Measurements from ENCODE around the gene KIAA0825. TPM values are rescaled to one million over a fixed set of nuclear protein-coding genes. Genes with fewer than 3 reads are reported as not detected.

Gene KIAA0825
- polyA plus RNA-seq, 1 donor from 2014 or later: 5.1 TPM

DNA sequence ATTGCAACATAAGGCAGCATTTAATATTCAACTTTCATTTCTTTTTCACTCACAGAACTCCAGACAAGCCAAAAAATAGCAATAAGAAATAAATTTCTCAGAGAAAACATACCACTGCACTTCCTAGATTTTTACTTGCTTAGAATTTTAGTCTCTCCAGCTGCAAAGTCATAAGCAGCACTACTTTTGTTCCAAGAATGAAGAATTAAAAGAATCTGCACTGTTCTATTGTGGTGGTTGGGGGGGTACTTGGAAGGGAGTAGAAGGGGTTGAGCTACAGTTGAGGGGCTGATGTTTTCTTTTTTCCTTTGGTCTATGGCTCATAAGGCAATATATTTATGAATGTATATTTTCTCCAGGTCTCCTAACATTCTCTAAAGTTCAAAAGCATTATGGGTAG is 144.5 kb downstream of the KIAA0825 start:
- no peaks in the 10 kb centered on the region for H3K36me3 ChIP-seq (ENCODE audit: insufficient read depth, low read length)
- no peaks in the 10 kb centered on the region for H3K9me2 ChIP-seq (ENCODE audit: insufficient read depth, low read length)
- H3K9me3 ChIP-seq (ENCODE audit: low read length): no peaks in the 10 kb centered on the region
- no peak overlapping the region for H3K4me2 ChIP-seq (ENCODE audit: low read length)
- TF ChIP-seq, protein P1, sequence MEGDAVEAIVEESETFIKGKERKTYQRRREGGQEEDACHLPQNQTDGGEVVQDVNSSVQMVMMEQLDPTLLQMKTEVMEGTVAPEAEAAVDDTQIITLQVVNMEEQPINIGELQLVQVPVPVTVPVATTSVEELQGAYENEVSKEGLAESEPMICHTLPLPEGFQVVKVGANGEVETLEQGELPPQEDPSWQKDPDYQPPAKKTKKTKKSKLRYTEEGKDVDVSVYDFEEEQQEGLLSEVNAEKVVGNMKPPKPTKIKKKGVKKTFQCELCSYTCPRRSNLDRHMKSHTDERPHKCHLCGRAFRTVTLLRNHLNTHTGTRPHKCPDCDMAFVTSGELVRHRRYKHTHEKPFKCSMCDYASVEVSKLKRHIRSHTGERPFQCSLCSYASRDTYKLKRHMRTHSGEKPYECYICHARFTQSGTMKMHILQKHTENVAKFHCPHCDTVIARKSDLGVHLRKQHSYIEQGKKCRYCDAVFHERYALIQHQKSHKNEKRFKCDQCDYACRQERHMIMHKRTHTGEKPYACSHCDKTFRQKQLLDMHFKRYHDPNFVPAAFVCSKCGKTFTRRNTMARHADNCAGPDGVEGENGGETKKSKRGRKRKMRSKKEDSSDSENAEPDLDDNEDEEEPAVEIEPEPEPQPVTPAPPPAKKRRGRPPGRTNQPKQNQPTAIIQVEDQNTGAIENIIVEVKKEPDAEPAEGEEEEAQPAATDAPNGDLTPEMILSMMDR (IDR thresholded peaks at IDR 0.05; ENCODE audit: poor library complexity, severe bottlenecking): no peak
- no peak for TF ChIP-seq RAD21 (conservative IDR thresholded peaks at IDR 0.05)
- TF ChIP-seq, protein P2, sequence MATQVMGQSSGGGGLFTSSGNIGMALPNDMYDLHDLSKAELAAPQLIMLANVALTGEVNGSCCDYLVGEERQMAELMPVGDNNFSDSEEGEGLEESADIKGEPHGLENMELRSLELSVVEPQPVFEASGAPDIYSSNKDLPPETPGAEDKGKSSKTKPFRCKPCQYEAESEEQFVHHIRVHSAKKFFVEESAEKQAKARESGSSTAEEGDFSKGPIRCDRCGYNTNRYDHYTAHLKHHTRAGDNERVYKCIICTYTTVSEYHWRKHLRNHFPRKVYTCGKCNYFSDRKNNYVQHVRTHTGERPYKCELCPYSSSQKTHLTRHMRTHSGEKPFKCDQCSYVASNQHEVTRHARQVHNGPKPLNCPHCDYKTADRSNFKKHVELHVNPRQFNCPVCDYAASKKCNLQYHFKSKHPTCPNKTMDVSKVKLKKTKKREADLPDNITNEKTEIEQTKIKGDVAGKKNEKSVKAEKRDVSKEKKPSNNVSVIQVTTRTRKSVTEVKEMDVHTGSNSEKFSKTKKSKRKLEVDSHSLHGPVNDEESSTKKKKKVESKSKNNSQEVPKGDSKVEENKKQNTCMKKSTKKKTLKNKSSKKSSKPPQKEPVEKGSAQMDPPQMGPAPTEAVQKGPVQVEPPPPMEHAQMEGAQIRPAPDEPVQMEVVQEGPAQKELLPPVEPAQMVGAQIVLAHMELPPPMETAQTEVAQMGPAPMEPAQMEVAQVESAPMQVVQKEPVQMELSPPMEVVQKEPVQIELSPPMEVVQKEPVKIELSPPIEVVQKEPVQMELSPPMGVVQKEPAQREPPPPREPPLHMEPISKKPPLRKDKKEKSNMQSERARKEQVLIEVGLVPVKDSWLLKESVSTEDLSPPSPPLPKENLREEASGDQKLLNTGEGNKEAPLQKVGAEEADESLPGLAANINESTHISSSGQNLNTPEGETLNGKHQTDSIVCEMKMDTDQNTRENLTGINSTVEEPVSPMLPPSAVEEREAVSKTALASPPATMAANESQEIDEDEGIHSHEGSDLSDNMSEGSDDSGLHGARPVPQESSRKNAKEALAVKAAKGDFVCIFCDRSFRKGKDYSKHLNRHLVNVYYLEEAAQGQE (IDR thresholded peaks at IDR 0.05; ENCODE audit: borderline replicate concordance): no peak
- TF ChIP-seq MXI1 (conservative IDR thresholded peaks at IDR 0.05; ENCODE audit: poor library complexity, severe bottlenecking): no peak
- no peak for TF ChIP-seq TAF1 (IDR thresholded peaks at IDR 0.05; ENCODE audit: low read depth)
- no peak for TF ChIP-seq EP300 (conservative IDR thresholded peaks at IDR 0.05; ENCODE audit: poor library complexity, severe bottlenecking)
- no peak for TF ChIP-seq POLR2AphosphoS5 (IDR thresholded peaks at IDR 0.05)
- no peak for TF ChIP-seq SMC3 (conservative IDR thresholded peaks at IDR 0.05; ENCODE audit: poor library complexity)
- TF ChIP-seq EZH2 (IDR thresholded peaks at IDR 0.05; ENCODE audit: borderline replicate concordance, insufficient read depth, low read length, poor library complexity, severe bottlenecking): no peak
- no peaks in the 10 kb centered on the region for H3K27me3 ChIP-seq (ENCODE audit: insufficient read depth, low read depth, low read length)
- H3F3A ChIP-seq (ENCODE audit: insufficient read depth, low read length, poor library complexity, severe bottlenecking): no peaks in the 10 kb centered on the region
- H2AFZ ChIP-seq (ENCODE audit: low read depth, low read length): no peak overlapping the region
- no peak overlapping the region for H3K4me3 ChIP-seq (ENCODE audit: low read length)
- no peak overlapping the region for H3K9ac ChIP-seq (ENCODE audit: low read length)
- no peaks in the 10 kb centered on the region for H3K79me2 ChIP-seq (replicated peaks; ENCODE audit: insufficient read depth, low read length)
- H4K20me1 ChIP-seq (ENCODE audit: insufficient read depth): no peaks in the 10 kb centered on the region
- H3K27ac ChIP-seq (ENCODE audit: low read length): no peak overlapping the region

DNA sequence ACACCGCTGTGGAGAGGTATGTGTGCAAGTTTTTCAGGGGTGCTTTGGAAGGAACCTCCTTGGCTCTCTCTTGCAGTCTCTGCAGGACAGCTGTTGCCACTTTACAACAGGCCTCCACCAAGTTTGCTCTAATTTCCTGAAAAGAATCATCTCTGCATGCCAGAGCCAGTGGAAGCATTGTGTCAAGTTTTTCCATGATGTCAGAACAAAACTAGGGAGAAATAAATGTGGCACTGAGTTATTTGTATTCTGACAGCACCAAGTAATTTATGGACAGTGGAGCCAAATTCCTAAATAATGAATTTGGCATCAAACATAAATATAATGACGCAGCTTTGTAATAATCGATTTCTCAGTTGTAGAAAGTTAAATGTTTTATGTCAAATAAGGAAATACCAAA is 146.9 kb downstream of the KIAA0825 start:
- H2AFZ ChIP-seq (ENCODE audit: low read depth, low read length): no peak overlapping the region
- H3K79me2 ChIP-seq (replicated peaks; ENCODE audit: insufficient read depth, low read length): no peaks in the 10 kb centered on the region
- H3K9me2 ChIP-seq (ENCODE audit: insufficient read depth, low read length): no peaks in the 10 kb centered on the region
- no peaks in the 10 kb centered on the region for H3K27me3 ChIP-seq (ENCODE audit: insufficient read depth, low read depth, low read length)
- H3K27ac ChIP-seq (ENCODE audit: low read length): no peak overlapping the region
- H3K4me2 ChIP-seq (ENCODE audit: low read length): no peak overlapping the region
- no peaks in the 10 kb centered on the region for H3K9me3 ChIP-seq (ENCODE audit: low read length)
- H3K9ac ChIP-seq (ENCODE audit: low read length): no peak overlapping the region
- H3K36me3 ChIP-seq (ENCODE audit: insufficient read depth, low read length): no peaks in the 10 kb centered on the region
- no peaks in the 10 kb centered on the region for H4K20me1 ChIP-seq (ENCODE audit: insufficient read depth)
- TF ChIP-seq POLR2AphosphoS5 (IDR thresholded peaks at IDR 0.05) (no peak), TAF1 (IDR thresholded peaks at IDR 0.05; ENCODE audit: low read depth) (no peak), SMC3 (conservative IDR thresholded peaks at IDR 0.05; ENCODE audit: poor library complexity) (no peak), MXI1 (conservative IDR thresholded peaks at IDR 0.05; ENCODE audit: poor library complexity, severe bottlenecking) (no peak), RAD21 (conservative IDR thresholded peaks at IDR 0.05) (no peak), EP300 (conservative IDR thresholded peaks at IDR 0.05; ENCODE audit: poor library complexity, severe bottlenecking) (no peak), EZH2 (IDR thresholded peaks at IDR 0.05; ENCODE audit: borderline replicate concordance, insufficient read depth, low read length, poor library complexity, severe bottlenecking) (no peak)
- TF ChIP-seq, protein P1 (IDR thresholded peaks at IDR 0.05; ENCODE audit: poor library complexity, severe bottlenecking): no peak
- TF ChIP-seq, protein P2 (IDR thresholded peaks at IDR 0.05; ENCODE audit: borderline replicate concordance): no peak
- no peak overlapping the region for H3K4me3 ChIP-seq (ENCODE audit: low read length)
- no peaks in the 10 kb centered on the region for H3F3A ChIP-seq (ENCODE audit: insufficient read depth, low read length, poor library complexity, severe bottlenecking)
